ENCODE results near the gene TRIM8.

TRIM8 gene

DNA sequence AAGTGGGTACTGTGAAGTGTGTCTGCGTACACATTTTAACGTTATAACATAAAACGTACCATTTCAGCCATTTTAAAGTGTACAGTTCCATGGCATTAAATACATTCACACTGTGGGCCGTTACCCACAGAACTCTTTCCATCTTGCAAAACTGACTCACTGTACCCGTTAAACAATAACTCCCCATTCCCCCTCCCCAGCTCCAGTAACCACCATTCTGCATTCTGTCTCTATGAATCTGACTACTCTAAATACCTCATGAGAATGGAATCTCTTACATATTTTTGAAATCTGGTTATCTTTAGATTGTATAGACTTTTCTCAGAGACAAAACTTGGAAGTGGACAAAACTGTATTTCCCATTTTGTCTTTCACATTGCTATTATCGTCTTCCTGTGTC lies 60.6 kb downstream of the TRIM8 start:
- no peak for DNase-seq

GRCh38 chr10:102705531-102705930 lies 61.3 kb downstream of the TRIM8 start:
- DNase-seq: no peak
